Nephron progenitor cell (in vitro differentiated cells): ENCODE results near the gene SZT2.
"Not testable (repeated sequence)": the region's sequence is repeated elsewhere in the genome, so short reads cannot be mapped to it uniquely, and the experiment has no call there.

Experiments
- DNase-seq: peaks from one replicate; pipeline ENCODE4 v3.0.0; 2021
- H3K27ac Mint-ChIP-seq: 2 replicates; pipeline ENCODE4 v1.8.0; 2021; ENCODE audit warnings: mild to moderate bottlenecking, moderate library complexity, mixed read lengths
- H3K27me3 Mint-ChIP-seq: 2 replicates; pipeline ENCODE4 v1.8.0; 2021; ENCODE audit warnings: mild to moderate bottlenecking, low read depth, mixed read lengths; ENCODE audit not compliant: poor library complexity
- H3K36me3 Mint-ChIP-seq: 2 replicates; pipeline ENCODE4 v1.8.0; 2021; ENCODE audit warnings: low read depth, mixed read lengths
- H3K4me1 Mint-ChIP-seq: 2 replicates; pipeline ENCODE4 v1.8.0; 2021; ENCODE audit warnings: mixed read lengths
- H3K4me3 Mint-ChIP-seq: 2 replicates; pipeline ENCODE4 v1.8.0; 2021; ENCODE audit warnings: mild to moderate bottlenecking, moderate library complexity, mixed read lengths
- H3K9me3 Mint-ChIP-seq: 2 replicates; pipeline ENCODE4 v1.8.0; 2021; ENCODE audit warnings: mild to moderate bottlenecking, moderate library complexity, mixed read lengths
- TF ChIP-seq, protein P1 (sequence below): fragments of 200-600 bp; sonication (generic); IDR thresholded peaks from 2 replicates; pipeline ENCODE4 v1.5.0; 2021; ENCODE audit warnings: antibody characterized with exemption

The SZT2 gene

DNA sequence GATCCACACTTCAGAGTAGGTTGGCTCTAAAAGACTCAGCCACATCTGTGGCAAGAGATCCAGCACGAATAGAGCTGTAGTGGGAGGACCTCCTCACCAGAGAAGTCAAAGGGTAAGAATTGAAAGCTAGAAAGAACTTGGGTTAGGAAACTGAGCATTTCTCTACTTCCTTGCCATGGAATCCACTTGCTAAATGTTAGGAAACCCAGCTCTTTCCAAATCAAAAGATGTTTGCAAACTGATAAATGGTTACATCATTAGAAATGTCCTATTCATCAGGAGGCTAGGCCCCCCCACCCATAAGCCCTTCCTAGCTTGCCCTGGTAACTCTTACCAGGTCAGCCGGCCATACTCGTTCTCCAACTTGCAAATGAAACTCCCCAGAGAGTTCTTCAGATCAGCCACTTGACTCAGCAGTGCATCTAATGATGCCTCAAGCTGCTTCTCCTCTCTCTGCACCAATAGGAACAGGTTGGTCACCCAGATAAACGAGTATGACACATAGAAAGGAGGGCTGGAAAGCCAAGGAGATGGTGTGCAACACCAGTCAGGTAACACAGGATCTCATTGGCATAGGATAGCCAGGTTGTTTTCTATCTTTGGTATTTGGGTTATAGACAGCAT, 1.6 kb upstream of the SZT2 start:
- TF ChIP-seq, protein P1, sequence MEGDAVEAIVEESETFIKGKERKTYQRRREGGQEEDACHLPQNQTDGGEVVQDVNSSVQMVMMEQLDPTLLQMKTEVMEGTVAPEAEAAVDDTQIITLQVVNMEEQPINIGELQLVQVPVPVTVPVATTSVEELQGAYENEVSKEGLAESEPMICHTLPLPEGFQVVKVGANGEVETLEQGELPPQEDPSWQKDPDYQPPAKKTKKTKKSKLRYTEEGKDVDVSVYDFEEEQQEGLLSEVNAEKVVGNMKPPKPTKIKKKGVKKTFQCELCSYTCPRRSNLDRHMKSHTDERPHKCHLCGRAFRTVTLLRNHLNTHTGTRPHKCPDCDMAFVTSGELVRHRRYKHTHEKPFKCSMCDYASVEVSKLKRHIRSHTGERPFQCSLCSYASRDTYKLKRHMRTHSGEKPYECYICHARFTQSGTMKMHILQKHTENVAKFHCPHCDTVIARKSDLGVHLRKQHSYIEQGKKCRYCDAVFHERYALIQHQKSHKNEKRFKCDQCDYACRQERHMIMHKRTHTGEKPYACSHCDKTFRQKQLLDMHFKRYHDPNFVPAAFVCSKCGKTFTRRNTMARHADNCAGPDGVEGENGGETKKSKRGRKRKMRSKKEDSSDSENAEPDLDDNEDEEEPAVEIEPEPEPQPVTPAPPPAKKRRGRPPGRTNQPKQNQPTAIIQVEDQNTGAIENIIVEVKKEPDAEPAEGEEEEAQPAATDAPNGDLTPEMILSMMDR = no peak
- H3K27ac Mint-ChIP-seq = no peak overlapping the region
- H3K4me1 Mint-ChIP-seq = peaks cover 24% of the 10 kb centered on the region
- H3K4me3 Mint-ChIP-seq = peak overlapping the region; percentile 99
- peaks cover 21% of the 10 kb centered on the region for H3K36me3 Mint-ChIP-seq
- DNase-seq = no peak
- no peaks in the 10 kb centered on the region for H3K9me3 Mint-ChIP-seq
- no peaks in the 10 kb centered on the region for H3K27me3 Mint-ChIP-seq

DNA sequence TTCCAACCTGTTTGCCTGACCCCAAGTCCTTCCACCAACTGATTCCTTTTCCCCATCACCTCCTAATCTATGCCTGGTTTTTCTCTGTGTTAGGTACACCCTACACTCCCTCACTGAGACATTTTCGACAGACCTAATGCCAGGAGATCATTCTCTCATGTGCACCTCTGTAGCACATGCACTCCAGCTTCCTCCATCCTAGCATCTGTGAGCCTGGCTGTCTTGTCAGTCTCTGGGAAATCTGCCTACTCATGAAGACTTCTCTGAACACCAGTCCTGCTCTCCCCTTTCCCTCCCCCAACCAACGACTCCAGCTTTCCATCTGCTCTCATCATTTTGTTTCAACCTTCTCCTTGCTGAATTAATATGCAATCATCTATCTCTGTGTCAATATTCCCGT, 1.1 kb upstream of the SZT2 start:
- H3K27ac Mint-ChIP-seq = peak overlapping the region; percentile 4
- H3K27me3 Mint-ChIP-seq = no peaks in the 10 kb centered on the region
- H3K4me3 Mint-ChIP-seq = peak overlapping the region; percentile 99
- TF ChIP-seq, protein P1 = no peak
- peaks cover 24% of the 10 kb centered on the region for H3K4me1 Mint-ChIP-seq
- H3K36me3 Mint-ChIP-seq = peaks cover 16% of the 10 kb centered on the region
- no peak for DNase-seq
- H3K9me3 Mint-ChIP-seq = no peaks in the 10 kb centered on the region

DNA sequence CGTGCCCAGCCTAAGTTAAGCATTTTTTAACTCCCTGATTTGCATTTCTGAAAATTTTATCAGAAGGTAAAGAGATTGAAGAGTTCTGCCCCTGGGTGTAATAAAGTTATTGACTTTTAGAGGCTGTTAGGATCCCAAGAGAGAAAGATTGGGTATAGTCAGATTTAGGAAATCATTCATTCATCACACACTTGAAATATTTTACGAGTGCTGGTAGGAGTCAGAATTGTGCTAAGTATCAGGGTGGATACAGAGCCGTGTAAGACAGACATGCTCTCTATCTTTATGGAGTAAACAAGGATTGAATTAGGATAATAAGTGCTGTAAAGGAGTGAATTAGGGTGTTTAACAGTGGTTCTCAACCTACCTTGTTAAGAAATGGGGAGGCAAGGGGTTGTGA, 3.0 kb downstream of the SZT2 start:
- no peak overlapping the region for H3K27ac Mint-ChIP-seq
- TF ChIP-seq, protein P1 = no peak
- no peaks in the 10 kb centered on the region for H3K9me3 Mint-ChIP-seq
- peaks cover 10% of the 10 kb centered on the region for H3K36me3 Mint-ChIP-seq
- H3K27me3 Mint-ChIP-seq = no peaks in the 10 kb centered on the region
- H3K4me1 Mint-ChIP-seq = peaks cover 32% of the 10 kb centered on the region
- no peak overlapping the region for H3K4me3 Mint-ChIP-seq
- no peak for DNase-seq

DNA sequence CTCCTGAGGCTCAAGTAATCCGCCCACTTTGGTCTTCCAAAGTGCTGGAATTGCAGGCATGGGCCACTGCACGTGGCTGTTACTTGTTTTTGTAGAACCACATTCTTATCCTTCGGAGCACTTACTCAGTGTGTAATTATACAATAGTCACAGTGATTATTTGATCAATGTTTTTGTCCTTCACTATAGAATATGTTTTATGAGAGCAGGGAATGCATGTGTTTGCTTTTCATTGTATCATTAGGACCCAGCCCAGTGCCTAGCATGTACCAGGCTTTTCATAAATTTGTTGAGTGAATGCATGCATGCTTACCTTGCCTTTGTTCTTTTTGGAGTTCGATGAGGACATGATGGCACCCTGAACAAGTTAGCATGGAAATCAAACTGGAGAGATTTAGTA, 5.8 kb downstream of the SZT2 start:
- DNase-seq = no peak
- H3K9me3 Mint-ChIP-seq = no peaks in the 10 kb centered on the region
- H3K27ac Mint-ChIP-seq = no peak overlapping the region
- H3K4me3 Mint-ChIP-seq = no peak overlapping the region
- TF ChIP-seq, protein P1 = no peak
- no peaks in the 10 kb centered on the region for H3K27me3 Mint-ChIP-seq
- H3K4me1 Mint-ChIP-seq = peaks cover 11% of the 10 kb centered on the region
- peaks cover 23% of the 10 kb centered on the region for H3K36me3 Mint-ChIP-seq

DNA sequence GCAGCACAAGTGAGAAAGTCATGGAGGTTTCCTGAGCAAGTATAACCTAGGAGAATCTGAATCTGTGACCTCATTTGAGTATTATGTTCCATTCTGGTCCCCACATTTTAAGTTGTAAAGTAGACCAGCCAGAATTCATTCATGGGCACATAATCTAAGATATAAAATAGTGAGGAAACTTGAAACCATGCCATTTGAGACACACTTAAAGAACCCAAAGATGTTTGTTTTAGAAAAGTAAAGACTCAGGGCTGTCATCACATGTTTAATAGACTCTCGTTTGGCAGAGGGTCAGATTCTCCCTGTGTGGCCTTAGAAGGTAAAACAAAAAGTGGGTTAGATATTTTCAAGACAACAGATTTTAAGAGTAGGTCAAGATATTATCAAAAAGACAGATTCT, 6.4 kb downstream of the SZT2 start:
- Mint-ChIP-seq H3K4me3 (no peak overlapping the region), H3K4me1 (peaks cover 8% of the 10 kb centered on the region), H3K27ac (no peak overlapping the region), H3K9me3 (no peaks in the 10 kb centered on the region), H3K27me3 (no peaks in the 10 kb centered on the region), H3K36me3 (peaks cover 23% of the 10 kb centered on the region)
- TF ChIP-seq, protein P1 = no peak
- DNase-seq = no peak

DNA sequence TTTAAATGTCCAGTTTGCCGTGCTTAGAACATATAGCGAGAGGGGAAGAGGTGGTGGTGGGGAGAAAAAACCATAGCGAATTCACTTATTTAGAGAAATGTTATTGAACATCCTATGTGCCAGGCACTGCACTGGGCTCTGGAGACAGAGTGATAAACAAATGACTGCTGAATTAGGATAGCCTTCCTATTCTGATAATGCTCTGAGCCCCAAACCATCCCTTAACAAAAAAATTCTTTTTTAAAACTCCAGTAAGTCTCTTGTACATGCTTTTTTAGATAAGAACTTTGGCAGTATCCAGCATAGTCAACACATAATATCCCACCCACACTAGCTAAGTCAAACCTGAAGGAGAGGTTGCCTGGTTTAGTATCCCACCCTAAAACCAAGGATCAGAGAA, 8.5 kb downstream of the SZT2 start:
- no peaks in the 10 kb centered on the region for H3K9me3 Mint-ChIP-seq
- H3K36me3 Mint-ChIP-seq = peaks cover 28% of the 10 kb centered on the region
- DNase-seq = no peak
- H3K27ac Mint-ChIP-seq = no peak overlapping the region
- H3K4me3 Mint-ChIP-seq = no peak overlapping the region
- no peaks in the 10 kb centered on the region for H3K27me3 Mint-ChIP-seq
- H3K4me1 Mint-ChIP-seq = peaks cover 19% of the 10 kb centered on the region
- TF ChIP-seq, protein P1 = no peak

DNA sequence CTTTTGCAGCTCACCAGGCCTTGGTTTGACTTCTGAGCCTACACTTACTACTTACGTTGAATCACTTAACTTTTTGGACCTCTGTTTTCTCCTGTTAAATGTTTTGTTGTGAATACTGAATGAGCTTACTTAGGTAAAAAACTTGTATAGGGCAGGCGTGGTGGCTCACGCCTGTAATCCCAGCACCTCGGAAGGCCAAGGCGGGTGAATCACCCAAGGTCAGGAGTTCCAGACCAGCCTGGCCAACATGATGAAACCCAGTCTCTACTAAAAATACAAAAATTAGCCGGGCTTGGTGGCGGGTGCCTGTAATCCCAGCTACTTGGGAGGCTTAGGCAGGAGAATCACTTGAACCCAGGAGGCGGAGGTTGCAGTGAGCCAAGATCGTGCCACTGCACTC, 10.7 kb downstream of the SZT2 start:
- H3K4me3 Mint-ChIP-seq, DNase-seq: not testable (repeated sequence)
- H3K4me1 Mint-ChIP-seq = peaks cover 19% of the 10 kb centered on the region

More for the DNA sequence above, 10.7 kb downstream of the SZT2 start:
- peaks cover 40% of the 10 kb centered on the region for H3K36me3 Mint-ChIP-seq
- H3K27me3 Mint-ChIP-seq, H3K27ac Mint-ChIP-seq, H3K9me3 Mint-ChIP-seq: not testable (repeated sequence)
